ENCODE results near the gene CMSS1.

DNA sequence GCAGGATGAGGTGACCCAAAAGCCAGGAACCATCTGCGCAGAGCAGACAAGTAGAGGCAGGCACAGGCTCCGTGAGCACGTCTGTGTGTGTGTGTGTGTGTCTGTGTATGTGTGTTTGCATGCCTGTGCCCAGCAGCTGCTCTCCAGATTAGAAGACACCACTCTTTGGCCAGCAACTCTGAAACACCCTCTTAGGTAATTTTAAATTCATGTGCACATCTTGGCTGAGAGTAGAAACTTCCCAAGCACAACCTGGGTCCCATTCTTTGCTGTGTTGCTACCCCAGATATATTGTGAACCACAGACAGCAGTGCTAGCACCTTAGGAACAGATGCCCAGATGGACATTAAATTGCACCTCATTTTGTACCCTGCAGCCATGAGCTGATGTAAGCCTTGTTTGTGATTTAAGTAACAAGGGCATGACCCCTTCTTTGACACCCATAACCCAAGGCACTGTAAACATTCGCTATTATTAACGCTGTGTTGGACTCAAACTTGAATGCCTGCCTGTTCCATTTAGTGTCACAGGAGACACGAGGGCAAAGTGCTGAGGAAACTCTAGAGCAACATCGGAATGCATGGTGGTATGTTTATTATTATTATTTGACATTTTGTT lies 296.9 kb downstream of the CMSS1 start, which contains the start of gene FILIP1L:
- no peak for TF ChIP-seq CTCF (IDR thresholded peaks at IDR 0.05)
- no peak for TF ChIP-seq POLR2A (IDR thresholded peaks at IDR 0.05)
- TF ChIP-seq POLR2AphosphoS5 (IDR thresholded peaks at IDR 0.05) = no peak
